ENCODE data around the gene GTF2F1. TPM values are rescaled to one million over a fixed set of nuclear protein-coding genes. Genes with fewer than 3 reads are reported as not detected.

GTF2F1 gene
- total and polyA plus RNA-seq, 9 of the 15 experiments (the other 6 are each of a cell fraction or from before 2014, with no cell fraction given): 4.7 to 75.4 (median 68.4) TPM

GRCh38 chr19:6384381-6384780 is 8.6 kb downstream of the GTF2F1 start:
- ATAC-seq (no peak), FAIRE-seq (no peak), DNase-seq (ENCODE audit: extremely low read depth in 1 of 4, low spot score in 3 of 4) (no peak)
- no peaks in the 10 kb centered on the region for H3K27me3 ChIP-seq (ENCODE audit: control insufficient read depth in 2 of 2, insufficient read depth in 2 of 2, low read length in 2 of 2)
- no peak overlapping the region for H3K27ac ChIP-seq (ENCODE audit: extremely low read depth, low read depth, low read length)
- H3K36me3 ChIP-seq (ENCODE audit: control insufficient read depth, insufficient read depth, low read length): peaks cover 86% of the 10 kb centered on the region; the same call in 2 of the 3 replicates
- H4K20me1 ChIP-seq (replicated peaks; ENCODE audit: control insufficient read depth, insufficient read depth, low read length): no peaks in the 10 kb centered on the region
- ChIA-PET CTCF (ENCODE audit: low intra/inter-chr PET ratio) (no interaction called here), POLR2A (interaction anchor here (1.0 to 1.1 kb wide), 2 partner anchors 12 to 177 kb away, joined by 3 to 4 read pairs; partner anchors contain the start of gene ALKBH7)
- H3K9me3 ChIP-seq (replicated peaks; ENCODE audit: control insufficient read depth, insufficient read depth, low read depth, low read length): no peaks in the 10 kb centered on the region
- no peak overlapping the region for H3K4me3 ChIP-seq
- intact Hi-C loops (cut with micrococcal nuclease) (no loop called here), in situ Hi-C loops (cut with MboI) (no loop called here)
- H2AFZ ChIP-seq (ENCODE audit: low read depth, low read length): no peak overlapping the region
- BruUV-seq (replicated peaks): no TSS peak
- H3K79me2 ChIP-seq (ENCODE audit: control insufficient read depth, insufficient read depth, low read length): no peaks in the 10 kb centered on the region
- H3K9me1 ChIP-seq (ENCODE audit: control insufficient read depth, insufficient read depth, low read length): no peaks in the 10 kb centered on the region
- no peak overlapping the region for H3K9ac ChIP-seq (ENCODE audit: insufficient read depth in 1 of 2, low read depth in 2 of 2, low read length in 2 of 2)
- WGBS (ENCODE audit: insufficient coverage, low coverage, missing lambda C conversion rate): 92% methylated on average over 4 of the region's 4 CpGs
- H3K4me1 ChIP-seq (replicated peaks in 1 of 2; ENCODE audit: control insufficient read depth in 2 of 2, insufficient read depth in 2 of 2, low read length in 2 of 2): peaks cover 0 to 25% of the 10 kb centered on the region in 2 experiments; a peak in 1 of 5 replicates
- H3K4me2 ChIP-seq (ENCODE audit: insufficient read depth, low read length): no peak overlapping the region
- TF ChIP-seq POLR2G (IDR thresholded peaks at IDR 0.05; ENCODE audit: low read depth, low read length): no peak
- TF ChIP-seq, protein P1, sequence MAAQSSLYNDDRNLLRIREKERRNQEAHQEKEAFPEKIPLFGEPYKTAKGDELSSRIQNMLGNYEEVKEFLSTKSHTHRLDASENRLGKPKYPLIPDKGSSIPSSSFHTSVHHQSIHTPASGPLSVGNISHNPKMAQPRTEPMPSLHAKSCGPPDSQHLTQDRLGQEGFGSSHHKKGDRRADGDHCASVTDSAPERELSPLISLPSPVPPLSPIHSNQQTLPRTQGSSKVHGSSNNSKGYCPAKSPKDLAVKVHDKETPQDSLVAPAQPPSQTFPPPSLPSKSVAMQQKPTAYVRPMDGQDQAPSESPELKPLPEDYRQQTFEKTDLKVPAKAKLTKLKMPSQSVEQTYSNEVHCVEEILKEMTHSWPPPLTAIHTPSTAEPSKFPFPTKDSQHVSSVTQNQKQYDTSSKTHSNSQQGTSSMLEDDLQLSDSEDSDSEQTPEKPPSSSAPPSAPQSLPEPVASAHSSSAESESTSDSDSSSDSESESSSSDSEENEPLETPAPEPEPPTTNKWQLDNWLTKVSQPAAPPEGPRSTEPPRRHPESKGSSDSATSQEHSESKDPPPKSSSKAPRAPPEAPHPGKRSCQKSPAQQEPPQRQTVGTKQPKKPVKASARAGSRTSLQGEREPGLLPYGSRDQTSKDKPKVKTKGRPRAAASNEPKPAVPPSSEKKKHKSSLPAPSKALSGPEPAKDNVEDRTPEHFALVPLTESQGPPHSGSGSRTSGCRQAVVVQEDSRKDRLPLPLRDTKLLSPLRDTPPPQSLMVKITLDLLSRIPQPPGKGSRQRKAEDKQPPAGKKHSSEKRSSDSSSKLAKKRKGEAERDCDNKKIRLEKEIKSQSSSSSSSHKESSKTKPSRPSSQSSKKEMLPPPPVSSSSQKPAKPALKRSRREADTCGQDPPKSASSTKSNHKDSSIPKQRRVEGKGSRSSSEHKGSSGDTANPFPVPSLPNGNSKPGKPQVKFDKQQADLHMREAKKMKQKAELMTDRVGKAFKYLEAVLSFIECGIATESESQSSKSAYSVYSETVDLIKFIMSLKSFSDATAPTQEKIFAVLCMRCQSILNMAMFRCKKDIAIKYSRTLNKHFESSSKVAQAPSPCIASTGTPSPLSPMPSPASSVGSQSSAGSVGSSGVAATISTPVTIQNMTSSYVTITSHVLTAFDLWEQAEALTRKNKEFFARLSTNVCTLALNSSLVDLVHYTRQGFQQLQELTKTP (IDR thresholded peaks at IDR 0.05; ENCODE audit: low read depth in 1 of 2, partially characterized antibody in 2 of 2): no peak
- TF ChIP-seq ZNF444 (CRISPR knock-in tag; IDR thresholded peaks at IDR 0.05): no peak
- TF ChIP-seq HDAC8 (tag; IDR thresholded peaks at IDR 0.05): no peak
- no peak for TF ChIP-seq ESRRA (IDR thresholded peaks at IDR 0.05; ENCODE audit: borderline replicate concordance, low read depth)

Measured in K562 (cell line).